NCI-H187 (cell line): Measurements from ENCODE around the gene EFCAB8.

Experiments used
- DNase-seq, 2 experiments: peaks; one replicate each; lab custom pipeline; 2025; lab: John Stamatoyannopoulos, UW

EFCAB8 gene

DNA sequence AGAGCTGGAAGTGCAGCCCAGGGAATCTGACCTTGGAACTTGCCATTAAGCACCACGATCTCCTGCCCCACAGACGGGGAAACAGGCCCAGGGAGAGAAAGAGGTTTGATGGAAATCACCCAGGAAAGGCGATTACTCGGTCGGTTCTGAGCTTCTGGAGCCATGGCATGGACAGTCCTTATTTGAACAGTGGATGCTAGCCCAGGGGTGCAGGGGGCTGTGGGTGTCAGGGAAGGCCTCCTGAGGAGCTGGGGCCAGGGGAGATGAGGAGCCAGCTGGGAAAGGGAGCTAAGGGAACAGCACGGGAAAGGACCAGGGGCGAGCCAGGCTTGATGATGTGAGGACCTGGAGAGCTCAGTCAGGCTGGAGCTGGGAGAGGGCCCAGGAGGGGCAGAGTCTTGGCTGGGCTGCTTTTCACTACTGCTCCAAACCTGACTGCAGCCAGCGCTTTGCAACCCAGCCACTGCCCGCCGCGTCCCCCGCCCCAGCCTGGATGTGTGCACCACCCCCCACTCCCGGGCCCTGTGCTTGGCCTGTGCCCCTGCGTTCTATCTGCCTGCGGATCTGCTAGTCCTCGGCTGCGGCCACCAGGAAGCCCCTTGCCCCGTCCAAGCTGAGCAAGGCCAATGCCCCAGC lies 127.7 kb downstream of the EFCAB8 start:
- DNase-seq = no peak

DNA sequence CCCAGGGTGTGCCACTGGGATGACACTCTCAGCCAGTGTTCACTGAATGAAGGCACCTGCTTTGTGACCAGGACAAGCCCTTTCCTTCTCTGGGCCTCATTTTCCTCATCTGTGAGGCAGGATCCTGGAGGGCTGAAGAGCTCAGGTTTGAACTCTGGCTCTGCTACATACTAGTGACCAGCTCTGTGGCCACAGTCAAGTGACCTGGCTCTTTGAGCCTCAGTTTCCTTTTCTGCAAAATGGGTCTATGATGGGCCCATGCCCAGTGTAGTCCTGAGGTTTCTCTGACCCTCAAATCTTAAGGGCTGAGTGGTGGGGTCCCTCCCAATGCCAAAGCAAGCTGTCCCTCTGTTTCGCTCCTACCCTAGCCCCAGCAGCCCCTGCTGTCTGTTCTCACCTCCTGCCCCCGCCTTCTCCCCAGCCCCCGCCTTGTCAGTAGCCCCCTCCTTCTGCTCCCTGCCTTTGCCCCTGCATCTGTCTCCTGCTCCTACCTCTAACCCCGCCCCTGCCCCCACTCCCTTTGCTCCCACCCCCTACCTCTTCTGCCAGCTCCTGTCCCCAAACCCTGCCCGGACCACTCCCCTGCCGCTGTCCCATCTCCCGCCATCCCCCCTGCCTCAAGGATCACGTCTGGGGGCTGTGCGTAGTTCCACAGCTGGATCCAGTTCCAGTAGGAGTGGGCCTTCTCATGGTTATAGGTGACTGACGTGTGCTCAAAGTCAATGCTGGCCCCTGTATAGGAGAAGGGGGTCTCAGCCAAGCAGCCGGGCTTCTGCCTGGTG lies 128.5 kb downstream of the EFCAB8 start:
- no peak for DNase-seq

DNA sequence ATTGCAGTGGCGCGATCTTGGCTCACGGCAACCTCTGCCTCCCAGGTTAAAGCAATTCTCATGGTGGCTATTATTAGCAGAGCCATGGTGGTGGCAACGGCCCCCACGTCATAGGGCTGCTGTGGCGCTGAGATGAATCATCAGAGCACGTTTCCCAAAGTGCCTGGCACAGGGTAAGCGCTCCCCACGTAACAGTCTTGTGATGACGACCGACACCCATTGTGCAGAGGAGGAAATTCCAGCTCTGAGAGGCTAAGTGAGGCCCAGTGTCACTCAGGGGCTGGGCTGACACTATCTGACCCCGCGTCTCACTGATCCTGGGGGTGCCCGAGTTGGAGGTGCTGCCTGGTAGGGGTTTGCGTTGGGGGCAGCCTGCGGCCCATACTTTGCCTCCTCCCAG lies 129.3 kb downstream of the EFCAB8 start:
- DNase-seq = no peak

DNA sequence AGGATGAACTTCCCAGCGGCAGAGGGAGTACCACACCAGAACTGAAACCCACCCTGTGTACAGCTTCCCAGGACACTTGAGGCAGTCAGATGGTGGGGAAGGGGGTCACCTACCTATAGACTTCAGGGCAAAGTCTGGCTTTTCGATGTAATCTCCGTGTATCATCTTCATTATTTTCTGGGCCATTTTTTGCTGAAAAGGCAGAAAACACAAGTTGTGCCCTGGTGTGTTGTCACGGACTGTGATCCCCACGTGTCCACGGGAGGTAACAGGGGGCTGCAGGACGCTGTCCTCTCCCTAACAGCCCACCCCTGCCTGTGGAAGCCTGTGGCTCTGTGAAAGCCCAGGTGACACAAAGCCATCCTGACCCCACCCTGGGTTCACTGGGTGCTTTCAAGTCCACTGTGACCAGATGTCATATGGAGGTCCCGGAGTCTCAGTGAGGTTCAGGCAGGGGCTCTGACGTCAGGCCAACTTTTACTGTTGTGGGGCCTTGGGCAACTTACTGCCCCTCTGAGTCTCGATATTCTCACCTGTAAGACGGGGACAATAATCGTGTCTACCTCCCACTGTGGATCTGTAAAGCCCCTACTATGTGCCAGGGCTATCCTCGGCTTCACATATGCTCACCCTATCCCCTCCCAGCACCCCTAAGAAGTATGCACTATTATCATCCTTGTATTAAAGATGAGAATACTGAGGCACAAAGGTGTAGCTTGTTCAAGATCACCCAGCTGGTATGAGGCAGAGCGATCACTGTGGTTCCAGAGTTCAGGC lies 131.0 kb downstream of the EFCAB8 start:
- no peak for DNase-seq

DNA sequence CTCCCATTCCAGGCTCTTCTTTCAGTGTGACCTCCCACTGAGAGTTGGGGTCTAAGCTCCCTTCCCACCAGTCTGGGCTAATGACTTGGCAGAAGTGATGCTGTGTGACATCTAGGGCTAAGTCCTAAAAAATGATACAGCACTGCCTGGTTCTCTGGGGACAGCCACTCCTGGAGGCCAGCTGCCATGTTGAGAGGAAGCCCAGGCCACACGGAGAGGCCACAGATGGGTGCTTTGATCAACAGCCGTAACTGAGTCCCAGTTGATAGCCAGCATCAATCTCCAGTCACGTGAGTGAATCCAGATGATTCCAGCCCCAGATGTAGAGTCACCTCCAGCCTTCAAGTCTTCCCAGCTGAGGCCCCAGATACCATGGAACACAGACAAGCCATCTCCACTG lies 131.7 kb downstream of the EFCAB8 start:
- no peak for DNase-seq

DNA sequence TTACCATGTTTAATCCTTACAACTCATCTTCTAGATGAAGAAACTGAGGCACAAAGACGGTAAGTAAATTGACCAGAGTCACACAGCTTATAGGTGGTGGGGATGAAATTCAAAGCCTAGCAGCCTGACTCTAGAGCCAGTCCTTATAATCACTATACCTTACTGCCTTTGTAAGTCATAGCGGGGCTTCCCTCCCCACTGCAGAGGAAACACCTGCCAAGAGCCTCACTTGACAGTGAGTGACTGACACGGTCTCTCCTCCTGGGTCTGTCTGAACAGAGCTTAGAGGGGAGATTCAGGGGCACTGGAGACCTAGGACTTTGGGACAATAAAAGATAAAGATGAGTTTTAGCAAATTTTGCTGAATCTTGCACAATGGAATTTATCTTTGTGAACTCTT lies 132.7 kb downstream of the EFCAB8 start:
- no peak for DNase-seq

DNA sequence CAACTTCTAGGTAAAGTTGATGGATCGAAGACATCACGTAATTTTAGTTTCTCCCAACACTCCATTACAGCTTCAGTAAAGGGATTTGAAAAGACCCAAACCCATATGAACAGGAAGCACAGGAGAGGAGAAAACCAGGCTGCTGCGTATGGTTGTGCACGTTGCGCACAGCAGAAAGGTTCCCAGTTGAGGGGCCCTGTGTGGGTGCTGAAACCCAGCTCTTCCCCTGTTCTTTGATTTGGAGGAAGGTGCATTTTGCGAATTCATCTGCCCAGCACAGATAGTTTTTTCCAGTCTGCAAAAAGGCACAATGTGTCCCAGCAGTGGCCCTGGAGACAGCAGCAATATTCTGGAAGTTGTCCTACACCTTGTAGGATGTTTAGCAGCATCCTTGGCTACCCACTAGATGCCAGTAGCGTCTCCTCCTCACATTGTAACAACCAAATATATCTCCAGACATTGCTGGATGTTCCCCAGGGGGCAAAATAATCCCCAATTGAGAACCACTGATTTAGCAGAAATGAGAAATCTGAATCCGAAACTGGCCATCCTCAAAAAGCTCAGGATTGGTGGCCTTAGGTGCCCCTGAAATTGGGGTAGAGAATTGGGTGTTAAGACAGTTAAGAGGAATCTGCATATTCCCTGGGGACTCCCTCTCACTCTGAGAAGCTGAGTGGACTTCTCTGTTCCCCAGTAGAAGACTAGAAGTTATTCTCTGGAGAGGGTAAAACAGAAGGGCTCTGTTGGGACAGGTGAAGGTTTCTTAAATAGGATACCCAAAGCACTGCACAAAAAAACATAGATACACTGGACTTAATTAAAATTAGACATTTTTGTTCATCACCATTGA lies 133.3 kb downstream of the EFCAB8 start:
- no peak for DNase-seq

DNA sequence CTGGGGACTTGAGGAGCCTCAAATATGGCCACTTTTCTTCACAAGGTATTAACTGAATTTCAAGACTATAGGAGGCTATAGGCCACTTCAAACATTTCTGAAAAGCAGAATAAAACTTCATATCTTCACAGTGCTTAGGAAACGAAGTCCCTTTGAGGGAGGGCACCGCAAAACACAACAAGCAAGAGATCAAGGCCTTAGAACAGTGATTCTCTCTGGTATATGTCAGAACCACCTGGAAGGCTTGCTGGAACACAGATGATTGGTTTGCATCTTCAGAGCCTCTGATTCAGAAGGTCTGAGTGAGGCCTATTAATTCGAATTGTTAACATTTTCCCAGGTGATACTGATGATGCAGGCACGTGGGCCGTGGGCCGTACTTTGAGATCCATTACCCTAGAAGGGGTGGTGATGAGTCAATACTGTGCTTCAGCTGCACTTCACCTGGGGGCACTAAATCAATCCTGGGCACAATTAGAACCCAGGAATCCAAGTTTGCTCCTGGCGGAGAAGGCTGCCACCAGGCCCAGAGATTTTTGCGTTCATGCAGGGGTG lies 134.8 kb downstream of the EFCAB8 start:
- DNase-seq = no peak

DNA sequence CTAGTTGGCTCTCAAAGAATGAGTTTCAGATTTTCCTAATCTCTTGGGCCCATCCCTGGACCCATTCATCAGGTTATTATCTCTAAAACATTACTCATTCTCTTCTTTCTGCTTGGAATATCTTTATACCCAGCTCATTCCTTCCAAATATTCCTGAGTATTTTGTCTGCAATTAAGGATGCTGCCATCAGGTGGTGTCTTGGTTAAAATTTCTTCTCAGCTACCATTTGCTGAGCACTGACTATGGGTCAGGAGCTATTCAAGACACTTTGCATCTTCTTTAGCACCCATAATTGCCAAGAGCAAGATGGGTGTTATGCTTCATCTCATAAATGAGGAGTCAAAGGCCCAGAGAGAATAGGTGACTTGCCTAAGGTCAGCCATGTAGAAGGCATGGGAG lies 137.1 kb downstream of the EFCAB8 start:
- DNase-seq = no peak

DNA sequence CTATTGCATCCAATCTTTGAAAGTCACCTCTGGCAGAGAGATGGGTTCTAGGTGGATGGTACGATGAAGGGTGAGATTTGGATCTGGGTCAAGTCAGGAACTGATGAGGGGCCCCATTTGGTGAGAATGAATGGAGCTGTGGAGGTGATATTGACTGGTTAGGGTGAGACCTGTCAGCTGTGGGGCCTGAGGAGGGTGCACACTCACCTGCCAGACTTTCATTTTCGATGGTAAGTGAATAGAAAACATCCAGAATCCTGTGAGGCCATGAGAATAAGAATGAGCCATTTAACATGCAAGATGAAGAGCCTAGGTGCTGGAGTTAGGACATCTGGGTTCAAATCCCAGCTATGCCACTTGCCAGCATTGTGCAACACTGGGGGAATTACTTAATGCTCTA lies 138.7 kb downstream of the EFCAB8 start:
- DNase-seq = no peak

DNA sequence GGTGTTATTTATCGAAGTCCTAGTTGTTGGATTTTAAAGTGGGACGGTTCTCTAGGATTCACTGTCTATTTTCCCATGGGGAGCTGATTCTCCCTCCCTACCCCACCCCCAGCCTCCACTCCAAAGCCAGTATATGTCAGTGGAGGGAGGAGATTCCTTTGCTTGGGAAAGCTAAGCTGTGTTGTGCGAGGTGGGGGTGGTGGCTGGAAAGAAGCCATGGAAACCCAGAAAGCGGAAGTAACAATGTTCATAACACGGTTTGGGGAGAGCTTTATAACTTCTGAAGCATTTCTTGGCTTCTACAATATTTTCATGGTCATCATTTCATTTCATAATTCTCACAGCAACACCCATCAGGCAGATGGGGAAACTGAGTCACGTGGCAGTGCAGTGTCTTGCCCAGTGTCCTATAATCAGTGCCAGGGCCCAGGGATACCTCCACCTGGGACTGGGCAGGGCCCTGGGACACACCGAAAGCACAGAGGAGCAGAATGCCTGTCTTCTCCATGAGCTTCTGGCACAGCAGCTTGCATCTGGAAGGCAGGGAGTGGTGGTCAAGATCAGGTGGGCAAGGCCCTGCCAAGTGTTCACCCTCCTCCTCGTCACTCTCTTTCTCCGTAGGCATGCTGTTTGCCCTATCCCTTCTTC lies 141.0 kb downstream of the EFCAB8 start:
- DNase-seq = no peak

DNA sequence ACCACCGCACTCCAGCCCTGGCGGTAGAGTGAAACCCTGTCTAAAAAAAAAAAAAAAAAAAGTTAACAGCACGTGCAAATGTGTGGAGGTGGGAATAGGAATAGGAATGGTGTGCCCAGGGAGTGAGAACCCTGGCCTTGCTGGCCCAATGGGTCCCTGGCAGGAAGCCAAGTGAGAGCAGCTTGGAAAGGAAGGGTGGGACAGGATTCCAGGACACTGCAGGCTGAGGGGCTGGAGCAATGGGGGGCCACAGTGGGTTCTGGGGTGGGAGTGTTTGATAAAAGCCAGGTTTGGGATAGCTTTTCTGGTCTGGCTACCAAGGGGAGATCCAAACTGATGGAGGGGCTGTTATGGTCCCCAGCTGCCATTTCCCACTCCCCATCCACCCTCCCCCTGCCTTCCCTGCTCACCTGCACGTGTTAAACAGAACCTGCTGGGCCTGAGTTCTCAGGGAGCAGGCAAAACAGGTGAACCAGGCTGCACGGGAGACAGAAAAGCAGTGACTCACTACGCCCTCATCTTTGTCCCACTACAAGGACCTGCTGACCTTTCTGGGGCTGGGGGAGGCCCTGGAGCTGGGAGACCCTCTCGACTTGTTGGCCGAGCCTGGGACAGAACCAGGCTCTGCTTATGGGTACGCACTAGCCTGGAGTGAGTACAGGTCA lies 142.2 kb downstream of the EFCAB8 start:
- DNase-seq = no peak

DNA sequence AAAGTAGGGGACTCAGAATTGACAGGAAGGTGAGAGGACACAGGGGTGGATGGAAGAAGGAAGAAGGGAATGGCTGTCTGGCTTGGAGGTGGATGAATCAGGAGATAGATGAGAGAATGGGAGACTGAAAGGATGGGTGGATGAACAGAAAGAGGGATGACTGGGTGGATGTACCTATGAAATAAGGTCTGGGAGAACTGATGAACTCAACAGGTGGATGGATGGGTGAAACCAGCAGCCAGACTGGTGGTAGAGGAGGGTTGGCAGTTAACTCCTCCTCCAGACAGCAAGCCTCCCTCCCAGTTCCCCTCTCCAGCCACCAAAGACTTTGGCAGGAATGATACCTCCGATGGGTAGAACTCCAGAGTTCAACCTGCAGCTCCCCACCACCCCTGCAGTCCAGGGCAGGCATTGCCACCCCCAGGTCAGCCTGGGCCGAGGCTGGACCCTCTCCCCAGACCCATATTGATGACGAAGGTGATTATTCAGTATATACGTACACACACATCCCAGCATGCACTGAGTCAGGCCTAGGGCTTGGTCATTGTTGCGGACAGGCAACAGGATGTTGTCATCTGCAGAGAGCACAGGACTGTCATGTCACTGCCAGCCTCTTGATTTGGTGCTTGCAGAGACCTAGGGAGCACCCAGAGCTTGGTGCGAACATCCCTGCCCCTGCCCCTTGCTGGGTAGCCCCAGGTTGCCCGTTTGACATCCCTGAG lies 143.5 kb downstream of the EFCAB8 start:
- no peak for DNase-seq

DNA sequence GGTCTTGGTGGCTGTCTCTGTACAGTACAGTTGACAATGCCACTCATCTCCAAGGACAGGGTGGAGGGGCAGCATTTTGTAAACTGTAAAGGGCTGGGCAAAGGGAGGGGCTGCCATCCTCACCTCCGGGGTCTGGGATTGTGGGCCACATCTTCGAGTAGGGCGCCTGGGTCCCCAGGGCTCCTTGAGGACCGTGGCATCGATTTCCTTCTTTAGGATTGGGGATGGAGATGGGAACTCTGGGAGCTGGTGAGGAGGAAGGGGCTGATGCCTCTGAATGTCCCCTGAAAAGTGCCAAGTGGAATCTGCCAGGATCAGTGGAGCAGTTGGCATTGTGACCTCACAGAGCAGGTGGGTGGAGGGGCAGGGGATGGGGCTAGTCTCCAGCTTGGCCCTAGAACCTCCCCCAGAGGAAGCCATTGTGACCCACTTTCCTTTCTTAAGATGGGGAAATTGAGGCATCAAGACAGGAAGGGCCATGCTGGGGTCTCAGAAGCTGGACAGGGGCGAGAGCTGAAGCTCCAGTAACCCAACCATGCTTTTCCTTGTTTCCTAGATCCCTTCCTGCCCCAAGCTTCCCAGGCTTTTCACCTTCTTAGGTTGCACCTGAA lies 145.5 kb downstream of the EFCAB8 start, which contains the start of gene SUN5:
Gene SUN5 (minus strand): TSS at position 293 of the 611 bp plus-strand sequence. CDS start 93 bp downstream, at position 200.
- no peak for DNase-seq

DNA sequence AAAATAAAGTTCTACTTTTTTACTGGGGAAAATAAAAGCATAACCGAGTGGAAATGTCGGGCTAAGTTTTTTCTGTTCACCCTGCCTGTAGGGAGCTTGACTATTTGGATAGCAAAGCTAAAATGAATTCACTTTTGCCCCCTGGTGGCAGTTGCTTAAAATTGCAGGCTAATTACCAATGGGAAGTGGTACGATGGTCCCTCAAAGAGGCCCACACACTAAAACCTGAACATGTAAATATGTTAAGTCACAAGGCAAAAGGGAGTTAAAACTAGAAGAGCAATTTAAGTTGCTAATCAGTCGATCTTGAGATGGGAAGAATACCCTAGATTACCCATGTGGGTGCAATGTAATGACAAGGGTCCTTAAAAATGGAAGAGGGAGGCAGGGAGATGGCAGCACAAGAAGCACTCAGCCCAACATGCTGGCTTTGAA lies 146.4 kb downstream of the EFCAB8 start:
- DNase-seq = no peak

DNA sequence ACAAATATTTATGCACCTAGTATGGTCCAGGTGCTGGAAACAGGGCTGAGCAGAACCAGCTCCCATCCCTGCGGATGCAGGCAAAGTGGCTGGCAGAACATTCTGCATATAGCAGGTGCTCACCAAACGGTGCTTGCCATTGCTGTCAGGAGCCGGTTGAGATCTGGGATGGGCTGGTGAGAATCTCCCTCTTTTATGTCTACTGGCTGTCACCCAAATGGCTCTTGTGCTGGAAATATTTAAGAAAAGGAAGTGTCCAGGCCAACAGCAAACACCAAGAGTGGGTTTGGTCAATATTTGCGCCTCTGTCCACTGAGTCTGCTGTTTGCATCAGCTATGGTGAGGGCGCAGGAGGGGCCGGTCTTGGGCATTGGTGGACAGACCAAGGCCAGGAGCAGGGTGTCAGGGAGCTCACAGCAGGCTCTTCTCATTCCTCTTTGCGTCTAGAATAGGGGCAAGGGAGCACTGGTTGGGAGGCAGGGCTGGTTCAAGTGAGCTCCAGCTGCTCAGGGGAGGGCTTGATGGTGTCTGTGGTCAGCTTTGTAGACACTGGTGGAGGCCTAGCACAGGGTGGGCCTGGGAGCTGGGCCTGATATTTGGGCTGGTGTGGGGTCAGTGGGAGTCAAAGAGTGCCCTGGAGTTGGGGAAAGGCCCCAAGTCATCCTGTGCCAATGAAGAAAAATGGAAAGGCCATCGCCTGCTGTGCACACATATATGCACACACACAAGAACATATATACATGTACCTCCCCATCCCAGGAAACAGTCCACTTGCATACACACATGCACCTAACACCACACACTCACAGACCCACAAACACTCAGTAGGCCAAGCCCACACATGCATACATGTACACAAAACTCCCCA lies 147.4 kb downstream of the EFCAB8 start:
- no peak for DNase-seq

DNA sequence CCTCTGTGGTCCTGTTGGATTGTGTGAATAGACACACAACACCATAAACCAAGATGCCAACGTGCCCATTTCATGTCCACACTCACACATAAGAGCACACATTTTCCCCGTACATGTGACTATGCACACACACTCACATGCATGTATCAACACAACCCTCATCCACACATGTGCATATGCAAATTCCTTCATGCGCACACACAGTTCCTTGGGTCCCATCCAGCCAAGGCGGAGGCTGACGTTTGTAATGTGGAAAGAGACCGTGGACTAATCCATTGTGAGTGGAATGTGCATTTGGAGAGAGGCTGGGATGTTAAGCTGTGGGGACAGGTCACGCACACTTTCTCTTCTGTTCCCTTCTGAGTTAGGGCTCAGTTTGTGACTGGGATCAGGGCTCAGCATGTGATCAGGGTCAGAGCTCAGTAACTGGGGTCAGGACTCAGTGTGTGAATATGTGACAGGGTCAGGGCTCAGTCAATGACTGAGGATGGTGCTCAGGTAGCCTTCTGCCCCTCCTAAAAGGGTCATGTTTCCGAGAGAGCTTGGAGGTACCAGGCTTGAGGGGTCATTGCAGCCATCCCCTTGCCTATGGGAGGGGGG lies 148.2 kb downstream of the EFCAB8 start:
- no peak for DNase-seq
